GM03348 (cell line): ENCODE results near the gene TSPAN18.

Experiments used
- DNase-seq: peaks from one replicate; pipeline ENCODE4 v3.0.0; 2012; ENCODE audit warnings: low spot score

The TSPAN18 gene

GRCh38 chr11:44942029-44942955 lies 215.5 kb downstream of the TSPAN18 start:
- no peak for DNase-seq

- no peak for DNase-seq
These were observed 216.4 kb downstream of the TSPAN18 start for GRCh38 chr11:44943118-44943517.

DNA sequence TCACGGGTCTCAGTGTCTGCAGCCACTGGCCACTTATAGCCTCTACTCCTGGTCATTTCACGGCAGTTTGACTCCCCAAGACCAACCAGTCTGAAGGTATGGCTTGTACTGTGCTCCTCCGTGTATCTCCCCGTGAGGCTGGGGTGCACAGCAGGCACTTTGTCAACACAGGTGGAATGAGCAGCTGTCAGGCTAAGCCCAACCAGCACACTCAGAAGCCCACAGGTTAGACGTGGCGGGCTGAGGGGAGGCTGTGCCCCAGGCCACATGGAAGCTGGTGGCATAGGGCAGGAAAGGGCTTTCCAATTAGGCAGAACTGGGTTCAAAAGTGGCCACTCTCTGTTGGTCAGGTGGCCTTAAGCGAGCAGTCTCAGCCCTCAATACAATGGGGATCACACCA lies 216.9 kb downstream of the TSPAN18 start:
- DNase-seq, result no peak

DNA sequence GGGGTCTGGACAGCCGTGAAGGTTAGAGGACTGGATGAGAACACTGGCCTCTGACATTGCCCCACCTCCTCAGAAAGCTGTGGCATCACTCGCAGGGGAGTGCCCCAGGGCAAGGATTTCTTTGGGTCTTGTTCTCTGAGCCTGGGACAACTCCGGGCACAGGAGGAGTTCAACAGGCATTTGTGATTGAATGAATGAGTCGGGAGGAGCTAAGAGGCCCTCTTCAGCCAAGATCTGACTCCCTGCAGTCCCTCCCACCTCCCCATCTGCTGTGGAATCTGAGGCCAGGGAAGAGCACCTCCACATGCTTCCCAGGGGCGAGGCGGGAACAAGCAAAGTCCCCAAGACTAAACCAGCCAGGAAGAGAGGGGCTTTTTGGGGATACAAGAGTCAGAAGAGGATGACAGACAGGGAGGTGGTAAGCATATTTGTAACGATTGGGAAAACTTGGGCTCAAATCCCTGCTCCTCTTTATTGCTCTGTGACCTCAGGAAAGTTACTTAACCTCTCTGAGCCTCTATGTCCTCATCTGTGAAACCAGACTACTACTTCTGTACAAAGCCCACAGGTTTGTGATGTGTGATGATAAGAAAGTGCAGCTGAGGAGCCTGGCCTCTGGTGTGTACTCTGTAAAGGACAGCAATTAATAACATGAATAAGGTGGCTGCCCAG lies 217.6 kb downstream of the TSPAN18 start:
- DNase-seq, result no peak

- no peak for DNase-seq
These were observed 218.1 kb downstream of the TSPAN18 start for GRCh38 chr11:44944853-44945235.

GRCh38 chr11:44945666-44946065 lies 218.9 kb downstream of the TSPAN18 start:
- no peak for DNase-seq

GRCh38 chr11:44946263-44946662 lies 219.5 kb downstream of the TSPAN18 start:
- no peak for DNase-seq

DNA sequence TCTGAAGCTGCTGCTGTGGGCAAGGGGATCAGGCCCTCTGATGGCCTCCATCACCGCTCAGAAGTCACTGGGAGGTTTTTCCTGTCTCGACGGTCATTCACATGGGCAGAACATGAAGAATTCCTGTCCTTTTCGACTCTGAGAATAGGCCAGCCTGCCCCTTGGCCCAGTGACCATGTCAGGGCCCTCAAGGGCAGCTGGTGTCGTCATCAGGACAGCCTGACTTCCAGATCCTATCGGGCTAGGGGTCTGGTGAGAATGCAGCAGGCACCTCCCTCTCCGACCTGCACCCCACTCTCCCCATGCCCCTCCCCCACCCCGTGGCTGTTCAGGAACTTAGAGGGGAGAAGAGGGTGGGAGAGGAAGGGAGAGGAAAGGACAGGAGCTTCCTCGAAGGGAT lies 220.4 kb downstream of the TSPAN18 start:
- no peak for DNase-seq

- no peak for DNase-seq
These were observed 221.4 kb downstream of the TSPAN18 start for GRCh38 chr11:44948155-44948554.

DNA sequence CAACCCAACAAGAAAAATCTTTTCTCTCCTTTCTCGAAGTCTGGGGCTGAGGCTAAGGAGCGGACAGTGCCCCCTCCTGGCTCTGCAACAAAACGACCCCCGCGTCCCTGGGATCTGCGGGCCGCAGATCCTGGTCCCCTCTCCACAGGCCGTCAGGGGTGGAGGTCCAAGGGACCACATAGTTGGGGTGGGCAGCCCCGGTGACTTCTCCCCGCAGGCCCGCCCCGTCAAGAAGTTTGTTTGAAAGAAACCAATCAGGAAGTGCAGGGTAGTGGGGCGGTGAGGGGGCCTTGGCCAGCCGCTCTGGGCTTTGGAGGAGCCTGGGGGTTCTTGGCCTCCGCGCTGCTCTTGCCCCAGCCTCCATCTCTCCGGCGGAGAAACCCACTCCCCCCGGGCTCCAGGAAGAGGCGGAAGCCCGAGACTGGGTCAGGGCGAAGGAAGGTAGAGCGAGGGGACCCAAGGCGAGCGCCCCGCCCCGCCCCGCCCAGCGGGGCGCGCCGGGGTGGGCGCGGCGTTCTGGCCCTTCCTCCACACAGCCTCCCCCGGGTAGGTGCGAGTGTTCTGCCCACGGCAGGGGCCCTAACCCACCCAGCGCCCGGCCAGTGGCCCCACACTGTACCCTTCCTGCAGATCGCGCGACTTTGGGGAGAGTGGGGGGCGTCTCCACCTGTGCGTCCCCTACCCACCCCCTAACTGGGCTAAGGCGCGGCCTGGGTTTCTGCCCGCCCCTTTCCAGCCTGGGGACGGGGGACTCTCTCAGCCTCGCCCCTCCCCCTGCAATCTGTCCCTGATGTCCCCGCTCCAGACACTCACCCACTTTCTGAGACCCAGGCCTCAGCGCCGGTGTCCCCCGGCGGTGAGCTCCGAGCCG lies 222.6 kb downstream of the TSPAN18 start:
- peak; percentile 55 for DNase-seq

GRCh38 chr11:44950031-44950624 lies 223.4 kb downstream of the TSPAN18 start:
- DNase-seq, result peak; percentile 69

DNA sequence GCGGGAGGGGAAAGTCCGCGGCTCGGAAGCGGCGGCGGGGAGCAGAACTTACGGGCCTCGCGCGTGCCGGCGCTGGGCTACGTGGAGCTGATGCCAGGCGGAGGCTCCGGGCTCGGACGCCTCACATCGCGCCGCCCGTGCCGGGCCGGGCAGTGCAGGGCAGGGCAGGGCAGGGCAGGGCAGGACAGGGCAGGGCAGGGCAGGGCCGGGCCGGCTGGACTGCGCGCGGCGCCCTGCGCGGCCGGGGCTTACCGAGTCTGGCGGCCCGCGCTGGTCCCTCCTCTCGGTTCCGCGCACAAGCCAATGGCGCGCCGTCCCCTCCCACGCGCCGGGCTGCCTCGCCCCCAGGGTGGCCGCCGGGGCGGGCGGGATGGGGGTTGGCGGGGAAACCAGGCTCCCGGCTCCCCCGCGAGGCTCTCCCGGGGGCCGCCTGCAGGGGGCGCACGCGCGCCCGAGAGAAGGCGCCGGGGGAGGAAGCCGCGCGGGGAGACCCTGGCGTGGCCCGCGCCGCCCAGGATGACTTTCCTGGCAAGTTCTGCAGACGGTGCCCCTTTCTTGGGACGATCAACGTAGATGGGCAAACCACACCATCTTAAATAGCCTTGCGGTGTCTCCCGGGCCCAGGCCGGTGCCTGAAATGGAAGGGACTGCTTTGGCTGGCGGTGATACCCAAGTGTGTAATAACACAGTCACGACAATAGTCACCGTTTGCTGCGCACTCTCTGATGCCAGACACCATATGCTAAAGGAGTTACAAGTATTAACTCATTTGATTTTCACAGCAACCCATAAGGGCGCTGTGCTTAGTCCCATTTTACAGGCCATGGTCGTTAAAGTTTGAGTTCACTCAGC lies 224.1 kb downstream of the TSPAN18 start, which contains the start of gene TP53I11:
Gene TP53I11 (minus strand): TSS at position 259 of the 852 bp plus-strand sequence. CDS start 12,548 bp downstream, outside the sequence.
- peak; percentile 96 for DNase-seq

GRCh38 chr11:44952082-44952481 lies 225.3 kb downstream of the TSPAN18 start:
- DNase-seq, result no peak

DNA sequence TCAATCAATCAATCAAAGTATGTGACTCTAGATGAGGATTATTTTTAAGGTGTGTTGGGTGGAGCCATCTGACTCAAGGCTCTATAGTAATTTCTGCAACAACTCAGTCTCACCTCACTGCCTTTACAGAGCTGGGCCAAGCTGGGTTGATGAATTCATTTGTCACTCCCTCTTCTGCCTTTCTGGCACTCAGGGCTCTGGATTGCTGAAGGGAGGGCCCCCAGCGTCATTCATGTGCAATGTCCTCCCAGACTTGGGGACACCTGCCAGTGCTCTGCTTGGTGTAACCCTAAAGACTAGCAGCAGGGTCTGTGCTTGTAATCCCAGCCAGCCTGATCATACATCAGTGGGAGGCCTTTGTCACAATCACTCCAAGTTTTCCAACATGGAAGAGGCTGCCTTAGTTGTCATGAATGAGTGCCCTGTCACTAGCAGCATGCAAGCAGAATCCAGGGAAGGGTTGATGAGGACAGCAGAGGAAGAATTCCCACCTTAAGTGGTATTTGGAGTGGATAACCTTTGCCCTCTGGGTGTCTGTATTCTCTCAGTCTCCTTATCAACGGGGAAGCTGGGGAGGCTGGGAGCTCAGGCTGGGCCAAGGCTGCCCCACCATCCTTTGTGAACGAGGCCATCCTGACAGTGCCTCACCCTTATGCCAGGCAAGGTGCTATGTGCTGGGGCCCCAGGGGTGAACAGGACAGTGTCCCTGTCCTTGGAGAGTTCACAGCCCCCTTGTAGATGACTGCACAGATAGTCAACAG lies 225.9 kb downstream of the TSPAN18 start:
- DNase-seq, result no peak

DNA sequence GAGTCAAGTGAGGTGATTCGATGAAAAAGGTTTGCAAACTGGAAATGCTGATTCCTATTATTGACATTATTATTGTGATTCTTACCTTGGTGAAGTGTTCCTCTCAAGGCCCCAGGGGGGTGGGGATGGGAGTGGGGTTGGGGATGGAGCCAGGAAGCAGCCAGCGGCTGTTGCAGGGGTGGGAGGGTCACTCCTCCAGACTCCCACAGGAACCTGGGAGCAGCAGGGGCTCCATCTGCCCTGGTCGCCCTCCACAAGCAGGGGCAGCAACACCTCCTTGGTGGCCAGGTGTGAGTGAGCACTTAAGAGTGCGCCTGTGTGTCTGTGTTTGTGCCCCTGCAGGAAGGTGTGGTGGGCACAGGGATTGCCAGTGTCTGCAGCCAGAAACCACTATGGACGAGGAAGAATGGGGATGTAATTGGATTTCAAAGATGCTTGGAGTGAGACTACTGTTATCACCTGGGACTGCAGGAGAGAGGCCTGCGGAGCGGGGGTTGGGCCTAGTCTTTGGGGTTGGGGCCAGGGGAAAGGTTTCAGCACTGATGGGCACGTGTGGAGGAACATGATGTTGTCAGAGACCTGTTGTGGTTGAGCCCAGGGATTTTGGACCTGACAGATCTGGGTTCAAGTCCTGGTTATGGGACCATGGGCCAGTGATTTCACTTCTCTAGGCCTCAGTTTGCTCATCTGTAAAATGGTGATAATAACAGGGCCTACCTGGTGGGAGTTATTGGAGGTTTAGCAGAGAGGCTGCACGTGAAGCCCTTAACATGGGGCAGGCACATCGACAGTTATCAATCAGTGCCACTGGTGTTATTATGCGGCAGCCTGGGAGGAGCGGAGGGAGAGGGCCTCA lies 227.5 kb downstream of the TSPAN18 start:
- DNase-seq, result no peak

- peak; percentile 86 for DNase-seq
These were observed 228.4 kb downstream of the TSPAN18 start for GRCh38 chr11:44955015-44955738.

- peak; percentile 51 for DNase-seq
These were observed 230.3 kb downstream of the TSPAN18 start for GRCh38 chr11:44957040-44957515.
